Fibroblast of villous mesenchyme (primary cell): Measurements from ENCODE around the gene SEL1L. TPM values are rescaled to one million over a fixed set of nuclear protein-coding genes. Genes with fewer than 3 reads are reported as not detected.
A peak's percentile ranks its signal among the peaks of the same experiment; 100 is the strongest.

ENCODE experiments used
- DNase-seq: peaks from one replicate; pipeline ENCODE4 v3.0.0-alpha.2; 2010; ENCODE audit warnings: low read depth
- H3K4me3 ChIP-seq: 2 replicates; pipeline ENCODE4 v1.5.1; 2011; ENCODE audit warnings: low read depth, mild to moderate bottlenecking, low read length
- total RNA-seq: library from RNA; depleted of rRNA; stranded (reverse); fragments of >200 nt; gene quantifications from 2 replicates; pipeline ENCODE4 v1.2.3, GENCODE V29; 2012
- TF ChIP-seq, protein P1 (sequence below): IDR thresholded peaks from 2 replicates; pipeline ENCODE4 v1.5.1; 2012; ENCODE audit warnings: low read depth, mild to moderate bottlenecking, low read length; ENCODE audit not compliant: insufficient read depth

SEL1L gene
- total RNA-seq, 1 donor: 97.6 TPM

GRCh38 chr14:81529391-81529790 lies 4.3 kb downstream of the SEL1L start:
- TF ChIP-seq, protein P1, sequence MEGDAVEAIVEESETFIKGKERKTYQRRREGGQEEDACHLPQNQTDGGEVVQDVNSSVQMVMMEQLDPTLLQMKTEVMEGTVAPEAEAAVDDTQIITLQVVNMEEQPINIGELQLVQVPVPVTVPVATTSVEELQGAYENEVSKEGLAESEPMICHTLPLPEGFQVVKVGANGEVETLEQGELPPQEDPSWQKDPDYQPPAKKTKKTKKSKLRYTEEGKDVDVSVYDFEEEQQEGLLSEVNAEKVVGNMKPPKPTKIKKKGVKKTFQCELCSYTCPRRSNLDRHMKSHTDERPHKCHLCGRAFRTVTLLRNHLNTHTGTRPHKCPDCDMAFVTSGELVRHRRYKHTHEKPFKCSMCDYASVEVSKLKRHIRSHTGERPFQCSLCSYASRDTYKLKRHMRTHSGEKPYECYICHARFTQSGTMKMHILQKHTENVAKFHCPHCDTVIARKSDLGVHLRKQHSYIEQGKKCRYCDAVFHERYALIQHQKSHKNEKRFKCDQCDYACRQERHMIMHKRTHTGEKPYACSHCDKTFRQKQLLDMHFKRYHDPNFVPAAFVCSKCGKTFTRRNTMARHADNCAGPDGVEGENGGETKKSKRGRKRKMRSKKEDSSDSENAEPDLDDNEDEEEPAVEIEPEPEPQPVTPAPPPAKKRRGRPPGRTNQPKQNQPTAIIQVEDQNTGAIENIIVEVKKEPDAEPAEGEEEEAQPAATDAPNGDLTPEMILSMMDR: no peak
- no peak overlapping the region for H3K4me3 ChIP-seq
- peak; percentile 60 for DNase-seq

- TF ChIP-seq, protein P1: no peak
- no peak for DNase-seq
- no peak overlapping the region for H3K4me3 ChIP-seq
Measured at GRCh38 chr14:81525129-81525528, 8.5 kb downstream of the SEL1L start.

- TF ChIP-seq, protein P1: no peak
- H3K4me3 ChIP-seq: no peak overlapping the region
- DNase-seq: no peak
Measured at GRCh38 chr14:81523616-81524015, 10.0 kb downstream of the SEL1L start.

GRCh38 chr14:81523016-81523415 lies 10.6 kb downstream of the SEL1L start:
- no peak overlapping the region for H3K4me3 ChIP-seq
- DNase-seq: no peak
- TF ChIP-seq, protein P1: no peak

DNA sequence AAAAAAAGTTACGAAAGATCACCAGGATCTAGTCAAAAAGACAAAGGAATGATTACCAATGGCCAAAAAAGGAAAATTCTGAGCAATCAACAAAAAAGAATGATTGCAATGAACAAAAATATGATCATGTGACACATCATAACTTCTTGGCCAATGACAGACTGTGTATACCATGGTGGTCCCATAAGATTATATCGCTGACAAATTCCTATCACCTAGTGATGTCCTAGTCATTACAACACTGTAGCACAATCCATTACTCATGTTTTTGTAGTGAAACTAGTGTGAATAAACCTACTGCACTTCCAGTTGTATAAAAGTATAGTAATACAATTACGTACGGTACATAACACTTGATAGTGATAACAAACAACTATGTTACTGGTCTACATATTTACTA lies 12.3 kb downstream of the SEL1L start:
- H3K4me3 ChIP-seq: no peak overlapping the region
- DNase-seq: no peak
- TF ChIP-seq, protein P1: no peak

- no peak overlapping the region for H3K4me3 ChIP-seq
- DNase-seq: peak; percentile 20
- TF ChIP-seq, protein P1: no peak
Measured at GRCh38 chr14:81519200-81520011, 14.2 kb downstream of the SEL1L start.
